Gastrocnemius medialis (tissue), 4 donors: ENCODE data around the gene PRUNE2.

Experiments
- CTCF ChIP-seq, 5 experiments: fragments of 450-650 bp in 3 of 5; fragments of 200-600 bp in 2 of 5; sonication (generic) in 2 of 5; IDR thresholded peaks in 4 of 5; conservative IDR thresholded peaks in 1 of 5; 1 replicate in 4 of 5; 2 replicates in 1 of 5; pipeline ENCODE4 v1.5.1; 2016 to 2019; ENCODE audit warnings: antibody characterized with exemption in 5 of 5, mild to moderate bottlenecking in 3 of 5, moderate library complexity in 3 of 5
- POLR2A ChIP-seq, 2 donors: fragments of 450-650 bp; IDR thresholded peaks; one replicate each; pipeline ENCODE4 v1.6.1; 2017; ENCODE audit warnings: antibody characterized with exemption in 2 of 2, mild to moderate bottlenecking in 2 of 2, moderate library complexity in 2 of 2

GRCh38 chr9:76932265-76932664, 26.4 kb upstream of the PRUNE2 start:
- no peak for TF ChIP-seq CTCF (IDR thresholded peaks at IDR 0.05 in 4 of 5, conservative IDR thresholded peaks at IDR 0.05 in 1 of 5)
- TF ChIP-seq POLR2A (IDR thresholded peaks at IDR 0.05) = no peak
